HG03457 (cell line): ENCODE data around the gene IFNAR2.
"Not testable (repeated sequence)": the region's sequence is repeated elsewhere in the genome, so short reads cannot be mapped to it uniquely, and the experiment has no call there.

Source experiments
- ATAC-seq: cut with Tn5 transposase; IDR thresholded peaks from one replicate; pipeline ENCODE4 v1.9.1; 2021; ENCODE audit warnings: moderate number of reproducible peaks; ENCODE audit not compliant: unreplicated experiment

Gene IFNAR2

GRCh38 chr21:33241846-33242245 is 12.1 kb downstream of the IFNAR2 start:
- no peak for ATAC-seq

- not testable (repeated sequence) for ATAC-seq
Measured at GRCh38 chr21:33242846-33243245, 13.1 kb downstream of the IFNAR2 start.

GRCh38 chr21:33244082-33244778 is 14.5 kb downstream of the IFNAR2 start:
- no peak for ATAC-seq

GRCh38 chr21:33244779-33245105 is 15.0 kb downstream of the IFNAR2 start:
- ATAC-seq: no peak

GRCh38 chr21:33245289-33245918 is 15.7 kb downstream of the IFNAR2 start:
- no peak for ATAC-seq

- ATAC-seq: no peak
Measured at GRCh38 chr21:33246506-33246905, 16.8 kb downstream of the IFNAR2 start.

GRCh38 chr21:33246963-33247362 is 17.2 kb downstream of the IFNAR2 start:
- no peak for ATAC-seq

GRCh38 chr21:33247599-33247998 is 17.9 kb downstream of the IFNAR2 start:
- no peak for ATAC-seq

GRCh38 chr21:33249331-33250002 is 19.7 kb downstream of the IFNAR2 start:
- no peak for ATAC-seq

GRCh38 chr21:33251119-33251518 is 21.4 kb downstream of the IFNAR2 start:
- no peak for ATAC-seq

- not testable (repeated sequence) for ATAC-seq
Measured at GRCh38 chr21:33253382-33253781, 23.6 kb downstream of the IFNAR2 start.

GRCh38 chr21:33254766-33255165 is 25.0 kb downstream of the IFNAR2 start:
- ATAC-seq: no peak

- ATAC-seq: no peak
Measured at GRCh38 chr21:33255404-33255803, 25.7 kb downstream of the IFNAR2 start.

GRCh38 chr21:33256019-33256418 is 26.3 kb downstream of the IFNAR2 start:
- ATAC-seq: no peak

- ATAC-seq: no peak
Measured at GRCh38 chr21:33257094-33257803, 27.5 kb downstream of the IFNAR2 start.

- ATAC-seq: no peak
Measured at GRCh38 chr21:33258475-33258874, 28.7 kb downstream of the IFNAR2 start.

GRCh38 chr21:33259428-33259827 is 29.7 kb downstream of the IFNAR2 start:
- no peak for ATAC-seq

- ATAC-seq: no peak
Measured at GRCh38 chr21:33259995-33260394, 30.3 kb downstream of the IFNAR2 start.

GRCh38 chr21:33261635-33262034 is 31.9 kb downstream of the IFNAR2 start:
- ATAC-seq: no peak

GRCh38 chr21:33262921-33263320 is 33.2 kb downstream of the IFNAR2 start:
- ATAC-seq: no peak

GRCh38 chr21:33264561-33264960 is 34.8 kb downstream of the IFNAR2 start:
- ATAC-seq: no peak

GRCh38 chr21:33265664-33266049 is 35.9 kb downstream of the IFNAR2 start:
- ATAC-seq: no peak
